GM13977 (cell line): ENCODE data around the gene NXPH3.
A peak's percentile ranks its signal among the peaks of the same experiment; 100 is the strongest.

Source experiments
- DNase-seq: peaks from one replicate; pipeline ENCODE4 v3.0.0; 2012; ENCODE audit warnings: low spot score
- CTCF ChIP-seq: IDR thresholded peaks from 2 replicates; pipeline ENCODE4 v1.5.1; 2012; ENCODE audit warnings: mild to moderate bottlenecking, control low read depth; ENCODE audit not compliant: insufficient read depth; ENCODE audit errors: extremely low read depth, missing control alignments
- in situ Hi-C: fragments of 300-500 bp; cut with MboI; formaldehyde crosslinking; loops from one replicate; pipeline ENCODE4 v1.12.0; 2022; ENCODE audit warnings: low sequenced_read_pairs, low pct_unique_long_range_greater_than_20kb, mixed read lengths, inconsistent platforms; ENCODE audit not compliant: unreplicated experiment

Gene NXPH3

GRCh38 chr17:49582789-49583188 lies 7.1 kb downstream of the NXPH3 start:
- no peak for TF ChIP-seq CTCF
- no peak for DNase-seq
- in situ Hi-C loops: no loop called here

GRCh38 chr17:49583226-49583625 lies 7.6 kb downstream of the NXPH3 start:
- no peak for DNase-seq
- no peak for TF ChIP-seq CTCF
- in situ Hi-C loops: no loop called here

- TF ChIP-seq CTCF: no peak
- in situ Hi-C loops: no loop called here
- no peak for DNase-seq
These were observed 8.2 kb downstream of the NXPH3 start for GRCh38 chr17:49583889-49584288.

- in situ Hi-C loops: no loop called here
- DNase-seq: no peak
- TF ChIP-seq CTCF: peak; percentile 5
These were observed 9.9 kb downstream of the NXPH3 start for GRCh38 chr17:49585422-49586027.

- DNase-seq: no peak
- no peak for TF ChIP-seq CTCF
- in situ Hi-C loops: no loop called here
These were observed 11.8 kb downstream of the NXPH3 start for GRCh38 chr17:49587366-49588073.

GRCh38 chr17:49588312-49588711 lies 12.6 kb downstream of the NXPH3 start:
- TF ChIP-seq CTCF: no peak
- in situ Hi-C loops: no loop called here
- no peak for DNase-seq
